PC-9 (cell line): ENCODE results near the gene ANXA2.

Source experiments
- EZH2 ChIP-seq: fragments of 200-600 bp; sonication (generic); IDR thresholded peaks from 2 replicates; pipeline ENCODE4 v1.8.0; 2017; ENCODE audit warnings: antibody characterized with exemption, low read depth
- TF ChIP-seq, protein P1 (sequence below): fragments of 200-600 bp; sonication (generic); conservative IDR thresholded peaks from 2 replicates; pipeline ENCODE4 v1.6.1; 2017; ENCODE audit warnings: mixed run types, antibody characterized with exemption, mild to moderate bottlenecking, moderate library complexity

- TF ChIP-seq EZH2: no peak
- TF ChIP-seq, protein P1, sequence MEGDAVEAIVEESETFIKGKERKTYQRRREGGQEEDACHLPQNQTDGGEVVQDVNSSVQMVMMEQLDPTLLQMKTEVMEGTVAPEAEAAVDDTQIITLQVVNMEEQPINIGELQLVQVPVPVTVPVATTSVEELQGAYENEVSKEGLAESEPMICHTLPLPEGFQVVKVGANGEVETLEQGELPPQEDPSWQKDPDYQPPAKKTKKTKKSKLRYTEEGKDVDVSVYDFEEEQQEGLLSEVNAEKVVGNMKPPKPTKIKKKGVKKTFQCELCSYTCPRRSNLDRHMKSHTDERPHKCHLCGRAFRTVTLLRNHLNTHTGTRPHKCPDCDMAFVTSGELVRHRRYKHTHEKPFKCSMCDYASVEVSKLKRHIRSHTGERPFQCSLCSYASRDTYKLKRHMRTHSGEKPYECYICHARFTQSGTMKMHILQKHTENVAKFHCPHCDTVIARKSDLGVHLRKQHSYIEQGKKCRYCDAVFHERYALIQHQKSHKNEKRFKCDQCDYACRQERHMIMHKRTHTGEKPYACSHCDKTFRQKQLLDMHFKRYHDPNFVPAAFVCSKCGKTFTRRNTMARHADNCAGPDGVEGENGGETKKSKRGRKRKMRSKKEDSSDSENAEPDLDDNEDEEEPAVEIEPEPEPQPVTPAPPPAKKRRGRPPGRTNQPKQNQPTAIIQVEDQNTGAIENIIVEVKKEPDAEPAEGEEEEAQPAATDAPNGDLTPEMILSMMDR: no peak
These were observed 23.1 kb downstream of the ANXA2 start for GRCh38 chr15:60374628-60375081.
